GM04503 (cell line): ENCODE data around the gene SQSTM1.

Experiments
- DNase-seq: peaks from one replicate; pipeline ENCODE4 v3.0.0-alpha.2; 2012; ENCODE audit warnings: low read depth

The SQSTM1 gene

DNA sequence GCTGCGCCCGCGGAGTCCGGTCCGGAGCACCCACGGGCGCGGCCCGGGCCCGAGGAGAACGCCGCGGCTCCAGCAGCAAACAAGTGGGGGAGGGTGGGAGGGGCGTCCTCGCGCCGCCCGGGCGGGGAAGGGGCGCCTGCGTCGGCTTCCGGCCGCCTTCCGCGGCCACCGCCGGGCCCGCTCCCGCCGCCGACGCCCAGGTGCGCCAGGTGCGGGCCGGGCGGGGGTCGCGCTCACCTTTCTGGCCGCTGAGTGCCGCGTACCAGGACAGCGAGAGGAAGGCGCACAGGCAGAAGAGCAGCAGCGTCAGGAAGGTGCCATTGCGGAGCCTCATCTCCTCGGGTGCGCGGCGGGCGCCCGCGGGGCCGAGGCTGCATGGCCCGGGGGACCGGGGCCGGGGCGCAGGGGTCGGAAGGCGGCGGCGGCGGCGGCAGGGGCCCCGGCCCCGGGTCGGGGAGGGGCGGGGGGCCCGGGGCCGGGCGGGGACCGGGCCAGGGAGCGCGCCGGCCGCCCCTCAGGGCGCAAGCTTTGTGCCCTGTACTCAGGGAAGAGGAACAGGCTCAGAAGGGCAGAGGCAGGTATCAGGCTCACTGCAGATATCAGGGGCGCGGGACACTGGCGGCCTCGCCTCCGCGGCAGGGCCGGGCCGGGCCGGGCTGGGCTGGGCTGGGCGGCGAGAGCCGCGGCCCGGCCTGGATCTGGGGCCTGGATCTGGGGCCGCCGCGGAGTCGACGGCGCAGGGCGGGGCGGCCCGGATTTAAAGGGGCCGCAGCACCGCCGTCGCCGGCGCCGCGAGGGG lies 14.3 kb upstream of the SQSTM1 start, which contains the start of gene MGAT4B:
MGAT4B (minus strand) TSS at position 617 of the 799 bp plus-strand sequence; CDS start at position 334, 283 bp downstream.
- no peak for DNase-seq

DNA sequence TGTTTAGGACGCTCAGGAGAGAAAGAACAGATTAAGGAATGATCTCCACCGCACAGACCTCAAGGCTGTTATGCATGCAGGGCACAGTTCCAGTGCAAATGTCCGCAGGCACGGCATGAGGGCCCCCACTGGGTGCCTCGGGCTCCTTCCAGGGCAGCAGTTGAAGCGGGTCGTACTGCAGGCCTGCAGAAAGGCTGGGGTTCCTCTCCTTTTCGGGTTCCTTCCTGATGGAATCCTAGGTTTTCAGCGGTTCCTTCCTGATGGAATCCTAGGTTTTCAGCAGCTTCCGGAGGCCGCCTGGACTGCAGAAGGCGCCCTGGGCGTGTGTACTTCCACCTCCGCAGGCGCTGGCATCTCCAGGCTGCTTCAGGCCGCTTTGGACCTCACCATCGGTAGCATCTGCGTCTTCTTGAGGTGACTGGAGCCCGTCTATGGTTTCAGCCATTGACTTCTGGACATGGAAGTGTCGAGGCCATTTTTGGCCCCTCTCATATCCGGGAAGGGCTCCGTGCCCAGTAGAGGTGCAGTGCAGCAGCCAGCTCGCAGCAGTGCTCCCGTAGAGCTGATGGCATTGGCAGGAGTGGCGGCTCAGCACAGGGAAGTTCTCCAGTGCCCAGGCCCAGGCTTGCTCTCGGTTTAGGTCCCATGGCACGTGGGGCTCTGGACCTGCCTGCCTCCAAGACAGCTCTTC lies 8.4 kb upstream of the SQSTM1 start:
- no peak for DNase-seq

DNA sequence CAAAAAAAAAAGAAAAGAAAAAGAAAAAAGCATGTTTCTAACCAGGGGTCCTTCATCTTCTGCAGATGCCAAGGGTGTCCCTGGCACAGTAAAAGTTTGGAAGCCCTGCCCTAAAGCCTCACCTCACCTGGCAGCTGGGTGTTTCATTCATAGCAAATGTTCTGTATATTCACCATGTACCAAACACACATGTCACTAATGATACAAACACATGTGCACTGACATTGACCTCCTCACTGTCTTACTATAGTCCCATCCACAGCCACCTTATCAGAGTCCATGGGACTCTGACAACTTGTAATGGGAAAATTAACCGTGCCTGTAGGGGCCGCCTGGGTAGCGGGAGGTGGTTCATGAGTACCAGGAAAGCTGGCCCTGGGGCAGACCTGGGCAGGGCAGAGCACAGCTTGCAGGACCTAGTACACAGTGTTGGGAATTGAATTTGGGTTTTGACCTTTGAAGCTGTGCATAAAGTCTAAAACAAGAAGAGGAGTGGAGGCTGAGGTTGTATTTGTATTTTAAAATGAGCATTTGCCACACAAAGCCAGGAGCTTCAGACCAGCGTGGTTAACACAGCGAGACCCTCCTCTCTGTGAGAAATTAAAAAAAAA lies 7.6 kb upstream of the SQSTM1 start:
- DNase-seq = no peak

DNA sequence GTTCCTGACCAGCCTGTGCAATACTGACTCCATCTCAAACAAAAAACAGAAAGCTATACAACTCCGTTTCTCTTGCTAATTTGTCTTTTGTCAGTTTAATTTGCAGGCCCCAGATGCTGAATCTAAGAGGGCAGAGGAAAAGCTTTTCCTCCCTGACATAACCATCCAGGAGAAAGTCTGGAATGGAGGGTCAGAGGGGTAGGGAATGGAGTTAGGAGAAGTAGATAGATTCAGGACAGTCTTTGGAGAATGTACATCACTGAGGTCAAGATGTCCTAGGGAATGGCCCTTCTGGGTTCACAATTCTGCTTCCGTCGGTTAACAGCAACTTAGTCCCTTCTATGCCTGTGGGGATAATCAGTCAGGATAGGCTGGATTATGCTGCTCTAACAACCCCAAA lies 6.6 kb upstream of the SQSTM1 start:
- DNase-seq = no peak

DNA sequence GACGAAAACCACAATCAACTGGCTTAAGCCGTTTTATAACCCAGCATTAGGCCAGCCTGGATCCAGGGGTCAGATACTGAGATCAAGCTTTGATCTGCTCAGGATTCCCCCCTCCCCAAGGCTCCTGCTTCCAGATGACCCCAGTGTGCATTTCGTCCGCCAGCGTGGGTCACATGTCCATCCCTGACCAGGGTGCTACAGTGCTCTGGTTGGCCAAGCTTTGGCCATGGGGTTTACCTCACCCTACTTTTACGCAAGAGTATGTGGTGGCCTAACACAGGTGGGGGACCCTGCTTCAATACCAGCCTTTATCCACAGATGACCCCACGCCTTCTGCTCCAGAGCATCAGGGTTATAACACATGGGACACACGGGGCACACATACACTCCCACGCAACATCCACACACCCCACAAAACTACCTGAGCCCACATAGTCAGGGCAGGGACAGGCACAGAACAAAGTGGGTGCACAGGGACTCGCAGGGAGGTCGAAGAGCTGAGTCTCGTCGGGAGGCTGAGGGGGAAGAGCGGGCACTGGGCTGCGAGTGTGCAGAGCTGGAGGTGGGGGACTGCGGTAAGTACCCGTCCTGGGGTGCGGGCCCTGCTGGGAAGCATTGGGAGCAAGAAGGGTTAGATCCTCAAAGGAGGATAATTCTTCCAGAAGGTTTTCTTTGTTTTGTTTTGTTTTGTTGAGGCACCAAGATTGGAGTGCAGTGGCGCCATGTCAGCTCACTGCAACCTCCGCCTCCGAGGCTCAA lies 5.0 kb upstream of the SQSTM1 start:
- no peak for DNase-seq

DNA sequence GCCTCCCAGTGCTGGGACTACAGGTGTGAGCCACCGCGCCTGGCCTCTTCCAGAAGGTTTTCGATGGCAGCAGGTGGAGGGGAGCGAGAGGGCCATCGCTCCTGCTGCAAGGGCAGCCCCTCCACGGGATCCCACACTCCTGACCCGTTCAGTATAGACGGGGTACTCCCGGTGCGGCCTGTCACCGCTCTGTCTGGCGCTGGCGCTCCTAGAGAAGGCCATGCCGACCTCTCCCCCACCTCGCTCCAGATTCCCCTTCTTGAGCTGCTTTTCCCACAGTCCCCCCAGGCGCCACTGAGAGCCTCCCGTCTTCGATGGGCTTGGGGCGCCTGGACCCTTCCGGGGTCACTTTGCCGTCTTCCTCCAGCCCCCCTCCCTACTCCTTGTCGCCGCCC lies 4.3 kb upstream of the SQSTM1 start:
- DNase-seq = no peak

DNA sequence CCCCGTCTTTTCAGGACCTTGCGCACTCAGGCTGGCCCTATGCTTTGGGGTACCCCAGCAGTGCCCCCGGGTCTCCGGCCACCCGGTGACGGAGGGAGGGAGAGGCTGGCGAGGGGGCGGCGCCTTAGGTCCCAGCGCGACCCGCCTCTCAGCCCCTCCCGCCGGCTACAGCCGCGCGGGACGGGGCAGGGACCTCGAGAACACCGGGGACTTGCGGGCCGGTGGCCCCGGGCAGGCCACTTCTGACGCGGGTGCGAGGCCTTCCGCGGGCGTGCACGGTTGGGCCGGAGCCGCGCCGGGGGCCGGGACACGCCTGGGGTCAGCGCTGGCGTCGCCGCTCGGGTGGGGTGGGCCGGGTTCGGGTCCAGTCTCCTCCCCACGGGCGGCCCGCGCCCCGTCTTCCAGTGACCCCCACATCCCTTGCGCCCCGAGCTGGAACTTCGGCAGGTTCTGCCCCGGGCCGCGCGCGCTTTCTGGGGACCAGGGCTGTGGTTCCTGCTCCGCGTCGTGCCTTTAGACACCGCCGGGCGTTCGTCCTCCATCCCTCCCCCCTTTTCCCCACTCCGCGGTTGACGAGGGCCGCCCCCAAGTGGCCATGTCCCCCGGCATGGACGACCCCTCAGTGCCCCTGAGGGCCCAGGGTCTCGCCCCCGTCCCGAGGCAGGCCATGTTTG lies 3.8 kb upstream of the SQSTM1 start:
- no peak for DNase-seq

DNA sequence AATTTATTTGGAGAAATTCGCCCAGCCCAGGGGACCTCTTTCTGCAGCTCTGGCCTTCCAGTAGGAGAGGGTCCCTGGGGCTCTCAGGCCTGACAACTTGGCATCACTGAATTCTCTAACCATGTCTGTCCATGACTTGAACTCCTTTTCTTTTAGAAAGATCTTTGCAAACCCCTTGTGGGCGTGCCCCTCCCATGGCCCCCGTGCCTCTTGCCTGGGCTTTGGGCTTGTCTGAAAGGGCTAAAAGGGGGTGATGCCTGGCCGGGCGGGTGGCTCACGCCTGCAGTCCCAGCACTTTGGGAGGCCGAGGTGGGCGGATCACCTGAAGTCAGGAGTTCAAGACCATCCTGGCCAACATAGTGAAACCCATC lies 3.2 kb upstream of the SQSTM1 start:
- DNase-seq = no peak

DNA sequence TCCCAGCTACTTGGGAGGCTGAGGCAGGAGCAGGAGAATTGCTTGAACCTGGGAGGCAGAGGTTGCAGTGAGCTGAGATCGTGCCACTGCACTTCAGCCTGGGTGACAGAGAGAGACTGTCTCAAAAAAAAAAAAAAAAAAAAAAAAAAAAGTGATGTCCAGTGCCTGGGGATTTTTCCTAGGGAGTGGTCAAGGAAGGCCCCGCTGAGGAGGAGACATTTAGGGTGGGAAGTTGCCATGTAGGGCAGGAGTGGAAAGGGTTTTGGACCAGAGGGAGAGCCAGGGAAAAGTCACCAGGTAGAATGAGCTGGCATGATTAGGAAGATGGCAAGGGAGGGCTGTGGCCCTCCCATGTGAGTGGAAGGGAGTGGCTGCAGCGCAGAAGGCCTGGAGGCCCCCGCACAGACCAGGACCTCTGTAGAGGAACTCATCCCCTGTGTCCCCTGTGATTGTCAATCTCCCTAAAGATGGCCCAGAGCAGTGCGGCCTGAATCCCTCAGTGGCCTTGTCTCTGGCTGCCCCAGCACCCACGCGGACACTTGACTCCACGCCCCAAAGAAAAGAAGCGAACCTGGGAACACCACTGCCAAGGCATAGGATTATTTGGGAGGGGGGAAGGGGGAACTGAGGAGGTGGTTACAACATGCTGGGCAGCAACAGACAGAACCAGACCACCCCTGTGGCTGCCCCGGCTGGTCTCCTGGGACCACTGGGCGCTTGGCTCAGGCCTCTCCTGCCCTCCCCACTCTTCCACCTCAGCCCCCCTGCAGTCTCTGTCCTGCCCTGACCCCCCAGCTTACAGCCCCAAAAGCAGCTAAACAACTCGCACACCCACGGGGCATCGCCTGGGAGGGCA lies 2.6 kb upstream of the SQSTM1 start:
- DNase-seq = no peak

DNA sequence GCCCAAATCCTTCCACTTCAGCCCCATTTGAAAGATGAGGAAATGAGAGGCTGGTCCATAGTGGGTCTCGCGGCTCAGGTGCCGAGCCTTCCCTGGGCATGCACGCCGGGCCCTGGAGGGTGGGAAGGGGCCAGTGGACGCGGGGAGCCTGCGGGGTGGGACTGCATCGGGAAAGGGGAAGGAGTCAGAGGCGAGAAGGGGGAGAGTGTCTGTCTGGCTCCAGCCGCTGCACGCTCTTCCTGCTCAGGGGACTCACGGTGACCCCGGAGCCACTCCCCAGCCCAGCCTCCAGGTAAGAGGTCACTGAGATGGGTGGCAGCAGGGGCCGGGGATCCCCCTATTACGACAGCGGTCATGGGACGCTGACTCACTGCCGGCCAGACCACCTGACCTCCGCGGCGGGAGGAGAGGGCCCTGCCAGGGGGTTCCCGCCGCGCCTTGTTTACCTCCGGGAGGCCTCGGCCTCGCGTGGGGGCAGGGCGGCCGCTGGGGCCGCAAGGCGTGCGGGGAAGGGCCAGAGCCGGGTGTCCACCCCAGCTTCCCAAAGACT lies 1.9 kb upstream of the SQSTM1 start:
- no peak for DNase-seq

DNA sequence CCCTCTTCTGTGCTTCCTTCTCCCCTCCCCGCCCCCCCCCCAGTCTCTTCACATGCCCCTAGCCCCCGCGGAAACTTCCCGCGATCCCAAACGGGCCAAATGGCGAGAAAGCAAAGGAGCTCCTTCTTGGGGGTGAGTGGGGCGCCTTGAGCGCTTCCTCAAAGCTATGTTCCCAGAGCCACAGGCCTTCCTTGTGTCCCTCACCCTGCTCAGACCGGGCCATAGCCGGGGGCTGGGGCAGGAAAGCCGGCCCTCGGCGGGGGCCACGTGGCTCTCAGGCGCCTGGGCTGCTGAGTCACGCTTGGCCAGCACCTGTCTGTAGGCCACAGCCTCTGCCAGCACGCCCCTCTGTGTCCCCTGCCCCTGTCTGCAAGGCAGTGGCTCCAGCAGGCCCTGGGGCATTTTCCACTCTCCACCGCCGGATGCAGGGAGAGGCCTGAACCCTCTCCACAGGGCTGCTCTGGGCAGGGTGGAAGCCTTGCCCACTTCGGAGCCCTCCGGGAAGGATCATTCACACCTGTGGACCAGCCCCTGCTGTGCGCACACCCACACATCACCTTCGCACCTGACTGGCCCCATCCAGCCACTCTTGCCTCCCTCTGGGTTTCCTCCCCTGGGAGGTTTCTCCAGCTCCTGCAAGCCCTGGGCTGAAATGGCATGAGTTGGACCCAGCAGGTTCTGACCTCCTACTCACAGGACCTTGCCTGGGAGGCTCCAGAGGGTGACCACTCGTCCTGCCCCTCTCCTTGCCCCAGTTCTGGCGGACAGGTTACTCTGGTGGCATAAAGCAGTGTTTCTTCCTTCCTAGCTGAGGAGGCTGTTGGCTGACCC lies 1.2 kb upstream of the SQSTM1 start:
- DNase-seq = no peak

DNA sequence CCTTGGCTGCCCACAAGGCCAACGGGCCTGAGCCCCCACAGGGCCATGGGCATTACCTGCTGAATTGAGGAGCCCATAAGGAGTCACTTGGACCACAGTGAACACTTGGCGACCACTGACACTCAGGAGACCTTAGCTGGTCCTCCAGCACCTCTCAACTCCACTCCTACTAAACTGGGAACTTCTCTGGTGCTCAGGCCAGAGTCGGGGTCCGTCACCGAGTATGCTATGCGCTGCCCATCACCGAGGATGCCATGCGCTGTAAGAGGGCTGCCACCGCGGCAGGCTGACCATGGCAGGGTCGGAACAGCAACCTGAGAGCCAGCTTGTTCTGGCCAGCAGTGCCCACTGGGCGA lies 600 bp upstream of the SQSTM1 start:
- DNase-seq = no peak

DNA sequence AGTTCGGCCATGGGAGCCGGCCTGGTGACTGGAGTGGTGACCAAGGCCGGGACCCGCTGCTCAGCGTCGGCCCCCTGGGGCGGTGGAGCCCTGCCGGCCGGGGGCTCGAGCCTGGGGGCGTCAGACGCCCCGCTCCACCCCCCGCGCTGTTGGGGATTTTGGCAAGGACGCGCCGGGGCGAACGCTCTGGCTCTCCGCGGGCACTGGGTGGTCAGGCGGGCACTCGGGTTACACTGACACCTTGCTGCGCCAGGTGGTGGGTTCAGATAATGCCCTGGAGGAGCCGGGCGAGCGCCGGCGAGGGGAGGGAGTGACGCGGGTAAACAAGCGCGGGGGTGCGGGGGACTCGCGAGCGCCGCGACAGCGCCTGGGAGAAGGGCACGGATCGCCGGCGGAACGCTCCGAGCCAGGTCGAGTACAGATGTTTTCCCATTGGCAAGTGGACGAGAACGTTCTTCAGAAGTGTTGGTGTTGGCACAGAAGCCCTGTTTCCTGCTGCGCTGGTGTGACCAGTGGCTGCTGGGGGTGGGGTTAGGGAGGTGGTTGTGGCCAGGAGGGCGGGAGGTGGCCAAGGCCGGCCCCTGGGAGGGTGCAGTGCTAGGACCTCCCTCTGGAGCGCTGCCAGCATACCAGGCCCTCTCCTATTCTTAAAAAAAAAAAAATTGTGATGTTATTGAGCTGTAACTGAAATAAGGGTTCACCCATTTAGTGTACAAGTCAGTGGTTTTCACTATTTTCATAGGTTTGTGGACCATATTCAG lies 773 bp downstream of the SQSTM1 start:
- DNase-seq = peak; percentile 63

DNA sequence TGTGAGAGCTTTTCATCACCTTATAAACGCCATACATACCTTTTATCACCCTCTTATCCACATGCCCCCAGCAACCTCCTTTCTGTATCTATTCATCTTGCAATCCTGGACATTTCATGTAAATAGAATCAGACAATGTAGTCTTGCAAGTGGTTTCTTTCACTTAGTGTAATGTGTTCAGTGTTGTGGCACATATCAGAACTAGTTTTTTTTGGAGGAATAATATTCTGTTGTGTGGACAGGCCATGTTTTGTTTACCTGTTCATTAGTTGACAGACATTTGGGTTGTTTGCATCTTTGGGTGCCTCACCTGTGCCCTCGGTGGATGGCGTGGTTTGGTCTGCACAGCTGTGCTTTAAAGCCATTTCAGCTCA lies 1.3 kb downstream of the SQSTM1 start:
- DNase-seq = no peak

DNA sequence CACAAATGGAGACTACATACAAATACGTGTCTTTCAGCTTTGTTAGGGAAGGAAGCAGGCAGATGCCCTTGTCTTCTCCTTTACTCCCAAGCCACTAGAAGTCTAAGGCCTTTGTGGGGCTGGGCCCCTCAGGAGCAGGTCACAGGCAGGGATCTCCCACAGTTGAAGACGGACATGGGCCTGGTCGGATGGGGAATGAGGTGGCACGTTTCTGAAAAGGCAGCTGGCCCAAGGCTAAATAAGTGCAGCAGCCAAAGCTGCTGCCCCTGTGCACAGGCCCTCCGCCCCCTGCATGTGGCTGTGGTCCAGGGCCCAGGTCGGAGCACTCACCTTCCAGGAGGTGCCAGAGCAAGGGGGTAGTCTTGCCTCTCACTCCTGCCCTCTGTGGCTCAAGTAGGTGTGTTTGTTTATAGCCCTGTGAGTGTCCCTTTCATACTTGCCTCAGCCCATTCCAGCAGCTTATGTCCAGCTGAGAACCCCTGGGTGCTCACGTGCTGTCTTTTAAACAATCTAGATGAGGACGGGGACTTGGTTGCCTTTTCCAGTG lies 1.8 kb downstream of the SQSTM1 start:
- no peak for DNase-seq

DNA sequence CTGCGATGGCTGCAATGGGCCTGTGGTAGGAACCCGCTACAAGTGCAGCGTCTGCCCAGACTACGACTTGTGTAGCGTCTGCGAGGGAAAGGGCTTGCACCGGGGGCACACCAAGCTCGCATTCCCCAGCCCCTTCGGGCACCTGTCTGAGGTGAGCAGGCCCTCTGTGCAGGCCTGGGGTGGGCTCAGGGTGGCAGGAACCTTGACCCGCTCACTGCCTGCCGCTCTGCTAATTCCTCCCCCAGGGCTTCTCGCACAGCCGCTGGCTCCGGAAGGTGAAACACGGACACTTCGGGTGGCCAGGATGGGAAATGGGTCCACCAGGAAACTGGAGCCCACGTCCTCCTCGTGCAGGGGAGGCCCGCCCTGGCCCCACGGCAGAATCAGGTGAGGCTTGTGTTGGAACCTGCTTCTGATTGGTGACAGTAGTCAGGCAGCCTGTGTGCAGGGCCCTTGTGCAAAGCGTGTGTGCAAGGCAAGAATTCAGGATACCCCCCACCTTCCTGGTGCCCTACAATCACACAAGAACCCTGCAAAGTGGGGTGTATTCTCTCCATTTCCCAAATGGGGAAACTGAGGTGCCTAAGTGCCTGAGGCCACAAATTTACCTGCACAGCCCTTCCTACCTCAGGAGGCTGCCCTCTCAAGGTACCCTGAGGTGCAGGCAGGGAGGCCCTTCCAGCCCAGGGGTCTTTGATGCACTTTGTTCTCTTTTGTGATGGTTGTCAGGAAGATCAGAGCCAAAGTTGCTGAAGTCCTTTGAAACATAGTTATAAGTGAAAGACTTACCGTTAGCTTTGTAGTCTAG lies 3.4 kb downstream of the SQSTM1 start:
- no peak for DNase-seq

DNA sequence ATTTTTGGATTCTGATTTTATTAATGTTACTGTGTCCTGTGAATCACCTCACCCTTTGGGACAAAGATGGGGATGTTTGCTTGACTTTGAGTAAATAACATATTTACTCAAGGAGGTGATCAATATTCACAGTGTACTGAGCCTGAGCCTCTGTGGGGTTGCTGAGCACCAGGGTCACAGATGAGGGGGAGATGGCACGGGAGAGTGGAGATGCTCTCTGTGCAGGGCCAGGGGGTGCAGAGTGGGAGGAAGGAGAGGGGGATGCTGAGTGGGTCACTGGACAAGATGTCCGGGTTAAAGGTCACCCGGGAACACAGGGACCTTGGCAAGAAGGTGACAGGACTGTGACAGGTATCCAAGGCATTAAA lies 4.0 kb downstream of the SQSTM1 start:
- DNase-seq = no peak

DNA sequence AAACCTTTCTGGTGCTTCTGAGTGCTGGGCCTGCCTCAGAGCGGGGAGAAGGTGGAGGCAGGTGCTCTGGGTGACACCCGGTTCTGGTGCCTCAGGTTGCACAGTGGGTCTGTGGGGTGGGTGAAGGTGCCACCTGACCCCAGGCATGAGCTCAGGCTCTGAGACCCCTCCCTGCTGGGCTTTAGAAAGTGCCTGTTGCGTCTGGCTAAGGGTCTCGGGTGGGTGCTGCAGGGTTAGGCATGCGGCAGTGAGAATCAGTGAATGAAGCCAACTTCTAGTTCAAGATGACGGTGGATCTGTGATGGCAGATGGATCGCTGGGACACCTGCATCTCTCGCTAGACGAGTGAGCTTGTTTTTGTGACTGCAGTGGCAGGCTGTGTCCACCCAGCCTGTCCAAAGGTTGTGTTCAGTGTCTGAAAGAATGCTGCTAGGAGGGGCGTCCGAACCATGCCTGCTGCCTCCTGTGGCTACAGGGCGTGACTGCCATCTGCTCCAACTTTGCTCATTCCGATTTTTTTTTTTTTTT lies 5.0 kb downstream of the SQSTM1 start:
- no peak for DNase-seq
